Gastrocnemius medialis (tissue), 4 donors: Measurements from ENCODE around the gene DUSP3. TPM values are rescaled to one million over a fixed set of nuclear protein-coding genes. Genes with fewer than 3 reads are reported as not detected.

Source experiments
- ATAC-seq, 2 donors: fragments of 150-250 bp; one replicate each; pipeline ENCODE4 v1.9.1; 2016
- DNase-seq, 2 donors: peaks; one replicate each; pipeline ENCODE4 v3.0.0-alpha.2; 2019
- H3K27ac ChIP-seq, 4 donors: fragments of 200-600 bp; sonication (generic); 1 replicate in 1 of 4; 2 replicates in 3 of 4; pipeline ENCODE4 v1.5.1; 2016 to 2018; ENCODE audit warnings: mild to moderate bottlenecking in 2 of 4, moderate library complexity in 1 of 4
- H3K27me3 ChIP-seq, 3 donors: fragments of 200-600 bp; sonication (generic) in 2 of 3; 1 replicate in 1 of 3; 2 replicates in 2 of 3; pipeline versions ENCODE4 v1.5.1 to v1.6.0; 2016 to 2019; ENCODE audit warnings: mild to moderate bottlenecking in 1 of 3, moderate library complexity in 1 of 3
- H3K36me3 ChIP-seq, 2 donors: fragments of 200-600 bp; sonication (generic) in 1 of 2; one replicate each; pipeline ENCODE4 v1.5.1; 2017 to 2018
- H3K4me1 ChIP-seq, 2 donors: fragments of 200-600 bp; sonication (generic) in 1 of 2; one replicate each; pipeline ENCODE4 v1.5.1; 2016 to 2017; ENCODE audit warnings: mild to moderate bottlenecking in 2 of 2
- H3K4me3 ChIP-seq, 4 donors: fragments of 200-600 bp; sonication (generic) in 3 of 4; 1 replicate in 1 of 4; 2 replicates in 3 of 4; pipeline ENCODE4 v1.5.1; 2016 to 2019; ENCODE audit warnings: mild to moderate bottlenecking in 2 of 4
- H3K9me3 ChIP-seq, 3 donors: fragments of 200-600 bp; sonication (generic) in 2 of 3; 1 replicate in 1 of 3; 2 replicates in 2 of 3; pipeline ENCODE4 v1.5.1; 2016 to 2019
- CTCF ChIP-seq, 5 experiments: fragments of 450-650 bp in 3 of 5; fragments of 200-600 bp in 2 of 5; sonication (generic) in 2 of 5; IDR thresholded peaks in 4 of 5; conservative IDR thresholded peaks in 1 of 5; 1 replicate in 4 of 5; 2 replicates in 1 of 5; pipeline ENCODE4 v1.5.1; 2016 to 2019; ENCODE audit warnings: antibody characterized with exemption in 5 of 5, mild to moderate bottlenecking in 3 of 5, moderate library complexity in 3 of 5
- POLR2A ChIP-seq, 2 donors: fragments of 450-650 bp; IDR thresholded peaks; one replicate each; pipeline ENCODE4 v1.6.1; 2017; ENCODE audit warnings: antibody characterized with exemption in 2 of 2, mild to moderate bottlenecking in 2 of 2, moderate library complexity in 2 of 2
- in situ Hi-C, 4 donors: fragments of 200-750 bp; cut with MboI; loops; one replicate each; pipeline versions ENCODE4 v1.15.0 to v1.8.0; 2017; ENCODE audit warnings: low sequenced_read_pairs in 4 of 4
- intact Hi-C: fragments of 100-400 bp; cut with DNase I; formaldehyde crosslinking; loops from one replicate; pipeline ENCODE4 v1.15.1; 2023; ENCODE audit warnings: low total_unique reads
- total RNA-seq, 4 donors: library from RNA; depleted of rRNA; stranded (reverse); fragments of >200 nt; gene quantifications; one replicate each; pipeline versions ENCODE4 v1.1.0 to v1.2.3, GENCODE V29; 2016

Gene DUSP3
- total RNA-seq, 4 donors from 2014 or later: 121 to 184 (median 145) TPM

DNA sequence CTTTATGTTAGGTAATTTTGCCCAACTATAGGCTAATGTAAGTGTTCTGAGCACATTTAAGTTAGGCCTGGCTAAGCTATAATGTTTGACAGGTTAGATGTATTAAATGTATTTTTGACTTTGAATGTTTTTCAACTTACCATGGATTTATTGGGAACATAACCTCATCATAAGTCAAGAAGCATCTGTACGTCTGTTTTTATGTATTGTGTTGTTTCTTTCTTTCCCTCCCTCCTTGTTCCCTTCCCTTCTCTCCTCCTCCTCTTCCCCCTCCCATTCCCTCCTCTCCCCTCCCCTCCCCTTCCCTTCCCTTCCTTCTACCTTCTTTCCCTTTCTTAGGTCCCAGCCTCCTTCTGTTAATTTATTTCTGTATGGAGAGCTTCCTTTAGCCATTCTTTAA is 10.7 kb upstream of the DUSP3 start:
- Histone ChIP-seq H3K9me3 (no peaks in the 10 kb centered on the region), H3K4me1 (peaks cover 0 to 4% of the 10 kb centered on the region in 2 donors), H3K27ac (no peak overlapping the region), H3K36me3 (no peaks in the 10 kb centered on the region), H3K4me3 (no peak overlapping the region), H3K27me3 (no peaks in the 10 kb centered on the region)
- TF ChIP-seq CTCF (IDR thresholded peaks at IDR 0.05 in 4 of 5, conservative IDR thresholded peaks at IDR 0.05 in 1 of 5): no peak
- in situ Hi-C loops (loop anchor here in 1 of 4 donors (10.0 kb wide), 1 partner anchor 55 kb away; the partner anchor contains the start of gene CD300LG), intact Hi-C loops (no loop called here)
- DNase-seq (no peak), ATAC-seq (no peak)

DNA sequence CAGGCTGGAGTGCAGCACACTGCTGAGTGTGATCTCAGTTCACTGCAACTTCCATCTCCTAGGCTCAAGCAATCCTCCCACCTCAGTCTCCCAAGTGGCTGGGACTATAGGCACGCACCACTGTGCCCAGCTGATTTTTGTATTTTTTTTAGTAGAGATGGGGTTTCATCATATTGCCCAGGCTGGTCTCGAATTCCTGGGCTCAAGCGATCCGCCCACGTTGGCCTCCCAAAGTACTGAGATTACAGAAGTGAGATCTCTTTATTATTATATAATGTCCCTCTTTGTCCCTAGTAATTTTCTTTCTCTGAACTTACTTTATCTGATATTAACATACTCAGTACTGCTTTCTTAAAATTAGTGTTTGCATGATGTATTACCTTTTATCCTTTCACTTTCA is 9.8 kb upstream of the DUSP3 start:
- Histone ChIP-seq H3K9me3 (no peaks in the 10 kb centered on the region), H3K27ac (no peak overlapping the region), H3K36me3 (no peaks in the 10 kb centered on the region), H3K4me3 (no peak overlapping the region), H3K4me1 (peaks cover 0 to 4% of the 10 kb centered on the region in 2 donors), H3K27me3 (no peaks in the 10 kb centered on the region)
- intact Hi-C loops (no loop called here), in situ Hi-C loops (loop anchor here in 1 of 4 donors (10.0 kb wide), 1 partner anchor 56 kb away; the partner anchor contains the start of gene CD300LG)
- DNase-seq: no peak
- ATAC-seq: no peak
- TF ChIP-seq CTCF (IDR thresholded peaks at IDR 0.05 in 4 of 5, conservative IDR thresholded peaks at IDR 0.05 in 1 of 5) (no peak), POLR2A (IDR thresholded peaks at IDR 0.05) (no peak)

DNA sequence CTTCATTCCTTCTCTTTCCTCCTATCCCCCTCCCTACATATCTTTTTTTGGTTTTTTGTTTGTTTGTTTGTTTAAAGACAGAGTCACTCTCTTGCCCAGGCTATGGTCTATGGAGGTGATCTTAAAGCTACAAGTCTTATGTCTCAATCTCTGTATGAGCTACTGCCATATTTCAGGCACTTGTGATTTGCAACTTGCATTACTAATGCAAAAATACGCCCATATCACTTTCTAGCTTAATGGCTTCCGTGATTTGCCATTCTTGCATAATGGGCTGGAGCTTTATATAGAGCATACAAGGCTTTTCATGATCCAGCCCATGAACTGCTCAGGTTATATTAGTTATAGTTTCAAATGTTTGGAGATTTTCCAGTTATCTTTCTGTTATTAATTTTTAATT is 9.0 kb upstream of the DUSP3 start:
- intact Hi-C loops (no loop called here), in situ Hi-C loops (loop anchor here in 1 of 4 donors (10.0 kb wide), 1 partner anchor 57 kb away; the partner anchor contains the start of gene CD300LG)
- no peaks in the 10 kb centered on the region for H3K27me3 ChIP-seq
- no peaks in the 10 kb centered on the region for H3K36me3 ChIP-seq
- H3K4me1 ChIP-seq: peaks cover 0 to 4% of the 10 kb centered on the region in 2 donors
- H3K4me3 ChIP-seq: no peak overlapping the region
- DNase-seq: no peak
- H3K9me3 ChIP-seq: no peaks in the 10 kb centered on the region
- H3K27ac ChIP-seq: no peak overlapping the region
- no peak for TF ChIP-seq CTCF (IDR thresholded peaks at IDR 0.05 in 4 of 5, conservative IDR thresholded peaks at IDR 0.05 in 1 of 5)
- no peak for TF ChIP-seq POLR2A (IDR thresholded peaks at IDR 0.05)
- ATAC-seq: peak; percentile 72 to 75

- no peak for ATAC-seq
- intact Hi-C loops: no loop called here
- no peak for DNase-seq
Observed at GRCh38 chr17:43784628-43785101, 5.9 kb upstream of the DUSP3 start.

More at GRCh38 chr17:43784628-43785101, 5.9 kb upstream of the DUSP3 start:
- no peaks in the 10 kb centered on the region for H3K9me3 ChIP-seq
- TF ChIP-seq POLR2A (IDR thresholded peaks at IDR 0.05) (no peak), CTCF (IDR thresholded peaks at IDR 0.05 in 4 of 5, conservative IDR thresholded peaks at IDR 0.05 in 1 of 5) (no peak)
- H3K36me3 ChIP-seq: no peaks in the 10 kb centered on the region
- H3K27ac ChIP-seq: no peak overlapping the region
- no peaks in the 10 kb centered on the region for H3K27me3 ChIP-seq
- H3K4me1 ChIP-seq: peaks cover 0 to 1% of the 10 kb centered on the region in 2 donors
- no peak overlapping the region for H3K4me3 ChIP-seq
- in situ Hi-C loops: loop anchor here in 1 of 4 donors (10.0 kb wide), 1 partner anchor 60 kb away; the partner anchor contains the start of gene CD300LG
